NCI-H69 (cell line): ENCODE data around the gene COX6A2.
"Not testable (repeated sequence)": the region's sequence is repeated elsewhere in the genome, so short reads cannot be mapped to it uniquely, and the experiment has no call there.

Experiments used
- DNase-seq: peaks from one replicate; lab custom pipeline; 2025; lab: John Stamatoyannopoulos, UW

The COX6A2 gene

GRCh38 chr16:31438414-31438813 lies 10.3 kb upstream of the COX6A2 start:
- DNase-seq = no peak

- no peak for DNase-seq
These were observed 8.3 kb upstream of the COX6A2 start for GRCh38 chr16:31436221-31437045.

- no peak for DNase-seq
These were observed 7.4 kb upstream of the COX6A2 start for GRCh38 chr16:31435341-31436220.

GRCh38 chr16:31430380-31431052 lies 2.4 kb upstream of the COX6A2 start:
- no peak for DNase-seq

GRCh38 chr16:31429796-31430195 lies 1.6 kb upstream of the COX6A2 start:
- DNase-seq = no peak

- DNase-seq = no peak
These were observed 1.2 kb upstream of the COX6A2 start for GRCh38 chr16:31429314-31429713.

GRCh38 chr16:31428638-31429247 lies 583 bp upstream of the COX6A2 start:
- DNase-seq = no peak

- DNase-seq = no peak
These were observed 500 bp downstream of the COX6A2 start for GRCh38 chr16:31427441-31428278.

GRCh38 chr16:31423801-31424200 lies 4.4 kb downstream of the COX6A2 start:
- DNase-seq = no peak

- DNase-seq = no peak
These were observed 4.9 kb downstream of the COX6A2 start for GRCh38 chr16:31423241-31423640.

GRCh38 chr16:31421587-31421986 lies 6.6 kb downstream of the COX6A2 start:
- DNase-seq = no peak

- no peak for DNase-seq
These were observed 8.1 kb downstream of the COX6A2 start for GRCh38 chr16:31420037-31420436.

GRCh38 chr16:31417916-31418315 lies 10.2 kb downstream of the COX6A2 start:
- no peak for DNase-seq

GRCh38 chr16:31417036-31417435 lies 11.1 kb downstream of the COX6A2 start:
- not testable (repeated sequence) for DNase-seq

- DNase-seq = no peak
These were observed 11.8 kb downstream of the COX6A2 start for GRCh38 chr16:31416371-31416770.

GRCh38 chr16:31414706-31415105 lies 13.5 kb downstream of the COX6A2 start:
- no peak for DNase-seq

GRCh38 chr16:31413943-31414342 lies 14.2 kb downstream of the COX6A2 start:
- no peak for DNase-seq

GRCh38 chr16:31413381-31413780 lies 14.8 kb downstream of the COX6A2 start:
- DNase-seq = no peak

- no peak for DNase-seq
These were observed 15.4 kb downstream of the COX6A2 start for GRCh38 chr16:31412750-31413149.

- DNase-seq = no peak
These were observed 16.9 kb downstream of the COX6A2 start for GRCh38 chr16:31411024-31411844.
